Pulmonary artery endothelial cell (primary cell): ENCODE results near the gene TAGLN3. TPM values are rescaled to one million over a fixed set of nuclear protein-coding genes. Genes with fewer than 3 reads are reported as not detected.
"Not testable (repeated sequence)": the region's sequence is repeated elsewhere in the genome, so short reads cannot be mapped to it uniquely, and the experiment has no call there.

Source experiments
- DNase-seq: peaks from one replicate; pipeline ENCODE4 v3.0.0-alpha.2; 2011; ENCODE audit warnings: low read depth, low spot score
- total RNA-seq: library from RNA; depleted of rRNA; stranded (reverse); fragments of >200 nt; gene quantifications from 2 replicates; pipeline ENCODE4 v1.2.3, GENCODE V29; 2014

The TAGLN3 gene
- total RNA-seq, 1 donor from 2014 or later, result not detected

GRCh38 chr3:112007633-112008032 is 8.9 kb downstream of the TAGLN3 start:
- DNase-seq, result no peak

GRCh38 chr3:112009670-112010069 is 10.9 kb downstream of the TAGLN3 start:
- DNase-seq, result no peak

DNA sequence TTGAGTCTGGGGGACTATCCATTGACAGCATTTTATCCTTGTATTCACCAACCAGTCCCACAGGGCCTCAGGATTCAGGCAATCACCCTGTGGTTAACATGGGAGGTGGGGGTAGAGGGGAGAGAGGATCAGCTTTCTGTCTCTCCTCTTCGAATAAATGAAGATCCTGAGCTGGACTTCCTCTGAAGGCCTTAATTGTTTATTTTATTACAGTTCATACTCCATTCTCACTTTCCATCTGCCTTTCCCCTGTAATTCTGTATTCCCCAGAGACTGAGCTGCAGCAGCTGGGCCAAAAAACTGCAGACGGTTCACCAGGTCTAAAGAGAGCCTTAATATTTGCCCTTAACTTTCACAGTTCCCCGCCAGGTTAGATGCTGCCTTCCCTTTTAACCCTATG is 11.9 kb downstream of the TAGLN3 start:
- DNase-seq, result no peak

DNA sequence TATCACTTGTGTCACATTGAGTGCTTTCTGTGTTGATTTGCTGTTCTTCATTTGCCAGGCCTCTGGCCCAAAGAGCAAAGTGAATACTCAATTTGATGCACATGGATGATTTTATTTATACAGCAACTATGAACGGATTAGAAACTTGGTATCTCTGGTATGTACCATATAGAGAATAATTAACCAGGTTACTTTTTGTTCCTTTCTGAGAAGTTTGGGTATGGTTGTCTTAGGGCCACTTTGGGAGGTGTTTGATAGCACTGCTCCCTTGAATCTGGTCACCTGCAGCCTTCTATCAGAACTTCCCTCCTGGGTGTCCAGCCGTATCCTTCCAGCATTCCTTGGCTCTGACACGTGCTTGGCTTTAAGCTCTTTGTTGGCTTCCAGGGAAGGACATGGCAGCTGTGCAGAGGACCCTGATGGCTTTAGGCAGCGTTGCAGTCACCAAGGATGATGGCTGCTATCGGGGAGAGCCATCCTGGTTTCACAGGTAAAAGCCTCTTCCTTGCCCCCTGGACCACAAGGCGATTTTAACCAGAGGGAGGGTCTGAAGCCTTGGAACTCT is 12.7 kb downstream of the TAGLN3 start:
- DNase-seq, result no peak

DNA sequence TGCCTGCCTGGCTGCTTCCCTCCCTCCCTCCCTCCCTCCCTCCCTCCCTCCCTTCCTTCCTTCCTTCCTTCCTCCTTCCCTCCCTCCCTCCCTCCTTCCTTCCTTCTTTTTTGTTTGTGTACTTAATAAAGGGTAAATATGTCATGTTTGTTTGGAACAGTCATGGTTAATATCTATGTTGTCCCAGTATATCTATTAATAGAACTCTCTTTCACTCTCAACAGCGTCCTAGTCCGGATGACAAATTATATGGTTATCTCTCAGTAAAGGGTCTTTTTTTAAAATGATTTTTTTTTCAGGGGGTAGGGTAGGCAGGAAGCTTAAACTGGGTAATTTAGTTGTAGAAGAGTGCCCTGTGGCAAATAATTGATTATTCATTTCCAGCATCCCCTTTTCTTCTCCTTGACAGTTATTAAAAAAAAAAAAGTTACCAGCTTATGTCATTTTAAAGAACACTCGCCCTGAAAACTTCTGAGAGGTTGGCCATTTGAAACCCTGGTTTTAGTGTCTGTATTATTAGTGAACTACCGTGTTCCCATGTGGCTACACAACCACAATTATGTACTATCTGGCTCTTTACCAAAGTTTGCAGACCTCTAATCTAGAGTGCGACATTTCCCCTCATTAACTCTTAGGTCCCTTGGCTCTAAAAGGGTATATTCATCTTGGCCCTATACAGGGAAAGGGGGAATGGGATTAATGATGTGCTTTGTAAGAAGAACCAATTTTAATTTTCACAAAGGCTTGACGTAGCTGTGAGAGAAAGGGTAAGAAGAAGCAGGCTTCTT is 13.7 kb downstream of the TAGLN3 start:
- DNase-seq, result no peak

- DNase-seq, result peak; percentile 19
Measured at GRCh38 chr3:112013058-112013783, 14.5 kb downstream of the TAGLN3 start.

- no peak for DNase-seq
Measured at GRCh38 chr3:112013784-112014143, 15.0 kb downstream of the TAGLN3 start.

DNA sequence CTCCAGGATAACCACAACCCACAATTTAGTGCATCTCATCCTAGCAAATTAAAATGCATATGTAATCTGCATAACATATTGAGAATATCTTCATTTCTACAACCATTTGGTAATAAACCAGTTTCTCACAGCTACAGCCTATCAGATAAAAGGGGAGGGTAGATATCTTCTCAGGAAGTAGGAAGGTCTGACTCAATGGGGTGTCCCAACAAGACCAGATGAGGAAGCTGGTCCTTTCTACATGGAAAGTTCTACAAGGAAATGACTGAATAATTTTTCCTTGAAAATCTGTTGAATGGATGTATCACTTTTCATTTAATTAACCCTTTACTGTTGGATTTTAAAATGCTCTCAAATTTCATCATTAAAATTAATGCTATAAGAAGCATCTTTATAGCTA is 18.4 kb downstream of the TAGLN3 start:
- no peak for DNase-seq

DNA sequence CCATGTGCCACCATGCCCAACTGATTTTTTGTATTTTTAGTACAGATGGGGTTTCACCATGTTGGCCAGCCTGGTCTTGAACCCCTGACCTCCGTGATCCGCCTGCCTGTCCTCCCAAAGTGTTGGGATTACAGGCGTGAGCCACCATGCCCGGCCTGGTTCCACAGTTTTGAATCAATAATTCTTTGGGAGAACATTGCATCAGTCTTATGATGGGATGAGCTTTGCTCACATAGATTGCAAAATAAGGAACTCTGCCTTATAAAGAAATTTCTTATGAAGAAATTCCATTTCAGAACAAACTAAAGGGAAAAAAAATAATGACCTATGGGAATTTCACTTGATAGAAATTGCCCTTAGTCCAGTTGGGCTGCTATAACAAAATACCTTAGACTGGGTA is 20.0 kb downstream of the TAGLN3 start:
- no peak for DNase-seq

DNA sequence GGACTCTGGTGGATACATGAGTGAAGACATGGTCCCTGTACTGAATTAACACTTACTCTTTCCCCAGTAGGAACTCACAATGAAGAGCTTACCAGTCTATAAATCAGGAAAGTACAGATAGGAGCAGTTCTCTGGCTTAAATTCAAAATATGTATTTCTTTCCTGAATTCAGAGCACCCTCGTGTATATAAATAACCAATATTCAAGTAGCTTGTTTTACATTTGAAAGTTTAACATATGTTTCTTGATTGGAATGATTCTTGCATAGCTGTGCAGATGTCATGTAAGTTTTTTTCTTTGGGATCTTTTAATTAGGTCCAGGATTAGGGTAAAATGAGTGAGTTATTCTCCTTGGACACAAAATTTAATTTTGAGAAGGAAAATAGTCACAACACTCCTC is 21.0 kb downstream of the TAGLN3 start:
- DNase-seq, result no peak

GRCh38 chr3:112020674-112021085 is 22.0 kb downstream of the TAGLN3 start:
- DNase-seq, result no peak

DNA sequence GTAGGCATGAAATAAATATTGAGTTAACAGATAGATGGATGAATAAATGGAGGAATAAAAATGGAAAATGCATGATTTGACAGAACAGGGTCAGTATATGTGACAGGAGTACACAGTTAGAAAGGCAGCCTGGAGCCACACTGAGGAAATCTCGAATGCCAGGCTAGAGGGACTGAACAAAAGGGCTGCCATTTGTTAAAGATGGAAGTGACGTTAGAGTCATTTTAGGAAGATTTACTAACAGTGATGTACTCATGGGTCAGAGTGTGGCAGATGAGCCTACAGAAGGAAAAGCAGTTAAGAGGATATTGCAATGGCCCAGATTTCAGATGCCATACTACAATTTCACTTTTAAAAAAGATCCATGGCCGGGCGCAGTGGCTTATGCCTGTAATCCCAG is 28.4 kb downstream of the TAGLN3 start:
- DNase-seq, result no peak

DNA sequence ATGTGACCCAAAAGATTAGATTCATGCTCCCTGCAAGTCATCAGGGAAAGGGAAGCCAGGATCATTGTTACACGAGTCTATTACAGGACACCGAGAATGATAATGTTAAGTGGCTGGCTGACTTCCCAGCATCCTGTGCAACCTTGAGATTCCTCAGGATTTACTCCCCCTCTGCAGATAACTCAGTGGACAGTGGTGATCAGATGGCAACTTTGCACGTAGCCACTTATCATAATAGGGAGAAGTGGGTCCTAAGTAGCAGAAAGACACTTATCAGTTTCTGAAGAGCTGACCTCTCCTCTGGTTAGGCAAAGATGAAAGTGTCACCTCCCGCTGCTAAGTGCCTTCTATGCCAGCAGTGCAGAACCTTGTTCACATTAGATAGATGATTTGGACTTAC is 29.1 kb downstream of the TAGLN3 start:
- DNase-seq, result no peak

GRCh38 chr3:112030901-112031300 is 32.2 kb downstream of the TAGLN3 start:
- no peak for DNase-seq

GRCh38 chr3:112032098-112032731 is 33.5 kb downstream of the TAGLN3 start:
- no peak for DNase-seq

- DNase-seq, result no peak
Measured at GRCh38 chr3:112034436-112034835, 35.7 kb downstream of the TAGLN3 start, which contains the start of gene TMPRSS7. Gene TMPRSS7 (plus strand): TSS chr3:112034736. CDS start chr3:112034846, 110 bp downstream.

- no peak for DNase-seq
Measured at GRCh38 chr3:112035241-112035640, 36.5 kb downstream of the TAGLN3 start.

- not testable (repeated sequence) for DNase-seq
Measured at GRCh38 chr3:112037194-112037593, 38.5 kb downstream of the TAGLN3 start.

DNA sequence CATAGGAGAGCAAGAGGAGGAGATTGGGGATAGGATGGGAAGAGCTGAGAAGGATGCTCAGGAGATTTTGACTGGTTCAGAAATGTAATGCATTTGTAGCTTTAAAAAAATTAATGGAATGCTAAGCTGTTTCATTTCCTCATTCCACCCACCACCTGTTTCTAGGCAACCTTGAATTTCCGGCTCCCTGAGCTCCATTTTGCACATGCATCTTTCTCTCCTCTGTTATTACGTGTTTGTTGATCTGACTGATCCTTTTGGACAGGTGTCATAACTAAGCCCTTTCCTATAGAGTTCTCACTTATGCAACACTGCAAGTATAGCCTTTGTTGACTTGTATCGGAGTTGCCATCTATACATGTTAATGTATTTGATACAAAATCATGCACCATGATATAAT is 40.1 kb downstream of the TAGLN3 start:
- no peak for DNase-seq

DNA sequence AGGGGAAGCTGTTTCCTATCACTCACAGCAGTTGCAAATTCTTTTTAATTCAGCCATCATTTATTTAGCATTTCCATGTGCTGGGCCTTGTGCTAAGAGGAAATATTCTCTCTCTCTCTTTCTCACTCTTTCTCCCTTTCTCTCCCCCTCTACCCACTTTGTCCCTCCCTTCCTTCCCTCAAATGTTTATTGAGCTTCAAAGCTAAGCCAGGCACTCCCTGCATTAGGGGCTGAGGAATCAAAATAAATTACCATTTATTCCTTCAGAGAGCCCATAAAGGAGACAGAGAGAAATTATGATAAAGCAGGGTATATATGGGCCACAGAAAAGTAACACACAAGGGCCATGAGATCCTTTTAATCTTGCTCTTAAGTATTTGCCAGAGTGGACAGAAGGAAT is 42.6 kb downstream of the TAGLN3 start:
- DNase-seq, result no peak

DNA sequence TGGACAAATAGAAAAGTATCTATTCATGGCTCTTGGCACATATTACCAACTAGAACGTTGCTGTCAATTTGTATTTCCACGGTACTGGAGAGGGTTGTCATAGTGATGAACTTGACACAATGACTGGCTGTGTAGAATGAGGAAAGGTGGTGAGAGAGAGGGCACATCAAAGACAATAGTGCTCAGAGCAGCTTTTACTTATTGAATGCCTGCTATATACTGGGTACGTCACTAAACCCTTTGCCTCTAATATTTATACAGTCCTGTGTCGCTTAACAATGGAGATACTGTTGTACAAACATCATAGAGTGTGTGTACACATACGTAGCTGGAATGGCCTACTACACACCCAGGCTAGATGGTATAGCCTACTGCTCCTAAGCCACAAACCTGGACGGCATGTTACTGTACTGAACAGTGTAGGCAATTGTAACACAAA is 44.1 kb downstream of the TAGLN3 start:
- no peak for DNase-seq

DNA sequence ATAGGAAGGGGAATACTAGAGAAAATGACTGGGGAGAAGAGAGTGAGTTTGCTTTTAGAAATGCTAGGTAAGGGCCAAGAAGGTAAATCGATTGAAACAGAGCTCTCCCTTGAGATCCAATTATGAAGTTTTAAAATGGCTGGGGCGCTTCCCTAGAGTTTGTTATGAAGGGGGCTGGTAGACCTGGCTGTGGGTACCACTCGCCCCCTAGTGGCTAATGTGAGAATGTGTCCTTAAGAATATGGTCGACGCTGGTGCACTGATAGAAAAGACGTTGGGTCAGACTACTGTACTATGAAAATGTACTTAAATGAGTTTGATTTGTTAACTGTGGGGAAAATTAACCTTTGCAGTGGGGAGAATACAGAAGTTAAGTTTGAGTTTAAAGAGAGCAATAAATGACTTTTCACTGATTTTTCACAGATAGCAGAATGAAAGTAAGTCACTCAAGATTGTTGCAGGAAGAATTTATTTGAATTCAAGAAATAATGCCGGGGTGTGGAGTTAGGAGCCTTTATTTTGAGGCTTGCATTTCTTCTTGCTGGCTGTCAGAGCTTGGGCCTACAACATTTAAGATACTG is 45.0 kb downstream of the TAGLN3 start:
- peak; percentile 24 for DNase-seq
